Kidney capillary endothelial cell (primary cell): ENCODE results near the gene HIVEP3.

Experiments used
- DNase-seq: peaks from one replicate; pipeline ENCODE4 v3.0.0-alpha.2; 2018; ENCODE audit warnings: low spot score

The HIVEP3 gene

GRCh38 chr1:41611932-41612450, 306.7 kb downstream of the HIVEP3 start:
- no peak for DNase-seq

- DNase-seq, result no peak
These were observed 307.4 kb downstream of the HIVEP3 start for GRCh38 chr1:41611068-41611931.

GRCh38 chr1:41610361-41610760, 308.4 kb downstream of the HIVEP3 start:
- no peak for DNase-seq

GRCh38 chr1:41609166-41609883, 309.4 kb downstream of the HIVEP3 start:
- no peak for DNase-seq

GRCh38 chr1:41608211-41608610, 310.5 kb downstream of the HIVEP3 start:
- DNase-seq, result no peak

GRCh38 chr1:41607808-41608207, 310.9 kb downstream of the HIVEP3 start:
- DNase-seq, result no peak

GRCh38 chr1:41599912-41600311, 318.8 kb downstream of the HIVEP3 start:
- DNase-seq, result no peak

GRCh38 chr1:41598325-41598724, 320.4 kb downstream of the HIVEP3 start:
- DNase-seq, result no peak

GRCh38 chr1:41592451-41593125, 326.1 kb downstream of the HIVEP3 start:
- DNase-seq, result no peak

GRCh38 chr1:41591891-41592290, 326.8 kb downstream of the HIVEP3 start:
- no peak for DNase-seq

GRCh38 chr1:41590331-41590730, 328.4 kb downstream of the HIVEP3 start:
- no peak for DNase-seq

- no peak for DNase-seq
These were observed 329.3 kb downstream of the HIVEP3 start for GRCh38 chr1:41589395-41589794.

- no peak for DNase-seq
These were observed 330.3 kb downstream of the HIVEP3 start for GRCh38 chr1:41588334-41588875.

- no peak for DNase-seq
These were observed 330.9 kb downstream of the HIVEP3 start for GRCh38 chr1:41587791-41588190.

- no peak for DNase-seq
These were observed 332.5 kb downstream of the HIVEP3 start for GRCh38 chr1:41586230-41586629.

GRCh38 chr1:41583658-41584547, 334.8 kb downstream of the HIVEP3 start:
- DNase-seq, result no peak

- no peak for DNase-seq
These were observed 335.7 kb downstream of the HIVEP3 start for GRCh38 chr1:41582851-41583657.

GRCh38 chr1:41582351-41582750, 336.4 kb downstream of the HIVEP3 start:
- no peak for DNase-seq

GRCh38 chr1:41582004-41582325, 336.8 kb downstream of the HIVEP3 start:
- DNase-seq, result no peak

GRCh38 chr1:41581216-41582003, 337.3 kb downstream of the HIVEP3 start:
- DNase-seq, result no peak
